Right cardiac atrium (tissue), 5 donors: ENCODE measurements around the gene DHH. TPM values are rescaled to one million over a fixed set of nuclear protein-coding genes. Genes with fewer than 3 reads are reported as not detected.
A peak's percentile ranks its signal among the peaks of the same experiment; 100 is the strongest.

Experiments
- ATAC-seq, 2 donors: fragments of 200-7000 bp; cut with Tn5 transposase; one replicate each; pipeline versions ENCODE4 v1.8.0 to v1.9.1; 2020; ENCODE audit warnings: moderate library complexity in 2 of 2, mild to moderate bottlenecking in 1 of 2
- DNase-seq, 3 donors: peaks; one replicate each; pipeline ENCODE4 v3.0.0-alpha.2; 2020
- H3K27ac ChIP-seq: one replicate; pipeline ENCODE4 v1.5.1; 2013; ENCODE audit warnings: mild to moderate bottlenecking, low read length, control low read depth, moderate library complexity
- H3K27me3 ChIP-seq: one replicate; pipeline ENCODE4 v1.6.1; 2013; ENCODE audit not compliant: control insufficient read depth, insufficient read depth
- H3K4me1 ChIP-seq: one replicate; pipeline ENCODE4 v1.6.1; 2013; ENCODE audit warnings: low read length; ENCODE audit not compliant: control insufficient read depth, insufficient read depth
- H3K4me3 ChIP-seq: one replicate; pipeline ENCODE4 v1.5.1; 2013; ENCODE audit warnings: low read length, control low read depth
- H3K9me3 ChIP-seq: one replicate; pipeline ENCODE4 v1.6.1; 2013; ENCODE audit warnings: low read length; ENCODE audit not compliant: control insufficient read depth
- WGBS: extraction: QIAGEN DNeasy Blood & Tissue Kit; methylation state at CpG from one replicate; pipeline ENCODE4 v1.1.7; 2013; 5-methylcytosine and 5-hydroxymethylcytosine counted together
- intact Hi-C, 4 donors: fragments of 100-400 bp; cut with DNase I; formaldehyde crosslinking; loops; one replicate each; pipeline versions ENCODE4 v1.11.0 to v1.14.0; 2022 to 2023
- polyA plus RNA-seq: library from polyadenylated mRNA; stranded (reverse); fragments of 200-250 nt; gene quantifications from one replicate; pipeline ENCODE4 v1.2.3, GENCODE V29; 2013
- total RNA-seq, 4 donors: library from RNA; stranded (reverse); fragmentation: NEBNext Ultra II Directional; extraction: Animal tissue kit (Norgen Biotek cat#: 25700); gene quantifications; one replicate each; pipeline ENCODE4 v1.2.1, GENCODE V29; 2021
- donor health status: healthy with polysubstance abuse.
- donor health status: DM: no; HTN: yes; CAD: no.
- donor health status: DM: no; HTN: no; CAD: no.
- donor health status: DM: no; HTN: yes; CAD: no; lungs with severe emphysema.
- donor health status: DM: yes; HTN: yes; CAD: no.

Gene DHH
- total and polyA plus RNA-seq, 5 donors, result 0.35 to 1.7 (median 0.59) TPM

- no peak for ATAC-seq
- H3K27me3 ChIP-seq, result no peaks in the 10 kb centered on the region
- intact Hi-C loops, result no loop called here
- no peak overlapping the region for H3K4me3 ChIP-seq
- H3K27ac ChIP-seq, result no peak overlapping the region
- no peaks in the 10 kb centered on the region for H3K4me1 ChIP-seq
- DNase-seq, result peak in 2 of 3 donors; percentile 21 to 34
- H3K9me3 ChIP-seq, result no peaks in the 10 kb centered on the region
- 89% methylated on average over 12 of the region's 12 CpGs for WGBS
Observed at GRCh38 chr12:49046129-49046895, 48.3 kb downstream of the DHH start.

GRCh38 chr12:49044660-49045059 lies 49.9 kb downstream of the DHH start:
- no peaks in the 10 kb centered on the region for H3K4me1 ChIP-seq
- no peak for ATAC-seq
- DNase-seq, result peak in 2 of 3 donors; percentile 17 to 33
- no peaks in the 10 kb centered on the region for H3K27me3 ChIP-seq
- intact Hi-C loops, result no loop called here
- H3K9me3 ChIP-seq, result no peaks in the 10 kb centered on the region
- H3K27ac ChIP-seq, result no peak overlapping the region
- H3K4me3 ChIP-seq, result no peak overlapping the region
- 96% methylated on average over 12 of the region's 12 CpGs for WGBS

GRCh38 chr12:49043856-49044258 lies 50.7 kb downstream of the DHH start:
- intact Hi-C loops, result no loop called here
- ATAC-seq, result peak; percentile 4 to 13

GRCh38 chr12:49043241-49043640 lies 51.4 kb downstream of the DHH start:
- Histone ChIP-seq H3K9me3 (no peaks in the 10 kb centered on the region), H3K4me3 (no peak overlapping the region), H3K27ac (no peak overlapping the region), H3K27me3 (no peaks in the 10 kb centered on the region), H3K4me1 (no peaks in the 10 kb centered on the region)
- DNase-seq (peak in 1 of 3 donors; percentile 16), ATAC-seq (no peak)
- intact Hi-C loops, result no loop called here
- WGBS, result 93% methylated on average over 4 of the region's 4 CpGs

More at GRCh38 chr12:49043856-49044258, 50.7 kb downstream of the DHH start:
- no peaks in the 10 kb centered on the region for H3K4me1 ChIP-seq
- no peak overlapping the region for H3K27ac ChIP-seq
- H3K4me3 ChIP-seq, result no peak overlapping the region
- 57% methylated on average over 11 of the region's 11 CpGs for WGBS
- no peaks in the 10 kb centered on the region for H3K27me3 ChIP-seq
- H3K9me3 ChIP-seq, result no peaks in the 10 kb centered on the region
- peak; percentile 64 to 90 (median 79) for DNase-seq

- ATAC-seq (no peak), DNase-seq (peak in 2 of 3 donors; percentile 43 to 53)
- Histone ChIP-seq H3K4me1 (no peaks in the 10 kb centered on the region), H3K27me3 (no peaks in the 10 kb centered on the region), H3K4me3 (no peak overlapping the region), H3K27ac (no peak overlapping the region), H3K9me3 (no peaks in the 10 kb centered on the region)
- intact Hi-C loops, result no loop called here
- 89% methylated on average over 18 of the region's 18 CpGs for WGBS
Observed at GRCh38 chr12:49041881-49042484, 52.6 kb downstream of the DHH start.

GRCh38 chr12:49041036-49041880 lies 53.3 kb downstream of the DHH start:
- no peaks in the 10 kb centered on the region for H3K27me3 ChIP-seq
- DNase-seq (peak in 2 of 3 donors; percentile 12 to 67), ATAC-seq (peak in 1 of 2 donors; percentile 4)
- no peak overlapping the region for H3K27ac ChIP-seq
- no peaks in the 10 kb centered on the region for H3K9me3 ChIP-seq
- intact Hi-C loops, result no loop called here
- no peak overlapping the region for H3K4me3 ChIP-seq
- WGBS, result 93% methylated on average over 31 of the region's 31 CpGs
- H3K4me1 ChIP-seq, result no peaks in the 10 kb centered on the region

- Histone ChIP-seq H3K9me3 (no peaks in the 10 kb centered on the region), H3K4me3 (no peak overlapping the region), H3K4me1 (no peaks in the 10 kb centered on the region), H3K27me3 (no peaks in the 10 kb centered on the region), H3K27ac (no peak overlapping the region)
- WGBS, result 91% methylated on average over 14 of the region's 14 CpGs
- intact Hi-C loops, result no loop called here
- ATAC-seq, result peak in 1 of 2 donors; percentile 2
- peak; percentile 9 to 44 (median 39) for DNase-seq
Observed at GRCh38 chr12:49040364-49040855, 54.2 kb downstream of the DHH start.

- ATAC-seq, result no peak
- H3K4me3 ChIP-seq, result no peak overlapping the region
- no peak overlapping the region for H3K27ac ChIP-seq
- H3K9me3 ChIP-seq, result no peaks in the 10 kb centered on the region
- 93% methylated on average over 30 of the region's 30 CpGs for WGBS
- intact Hi-C loops, result no loop called here
- no peaks in the 10 kb centered on the region for H3K4me1 ChIP-seq
- H3K27me3 ChIP-seq, result no peaks in the 10 kb centered on the region
- DNase-seq, result peak in 2 of 3 donors; percentile 33 to 48
Observed at GRCh38 chr12:49039421-49040363, 54.9 kb downstream of the DHH start.

- H3K4me1 ChIP-seq, result no peaks in the 10 kb centered on the region
- H3K27ac ChIP-seq, result no peak overlapping the region
- ATAC-seq (no peak), DNase-seq (peak in 2 of 3 donors; percentile 40 to 44)
- WGBS, result 92% methylated on average over 20 of the region's 20 CpGs
- no peak overlapping the region for H3K4me3 ChIP-seq
- H3K9me3 ChIP-seq, result no peaks in the 10 kb centered on the region
- no peaks in the 10 kb centered on the region for H3K27me3 ChIP-seq
- intact Hi-C loops, result no loop called here
Observed at GRCh38 chr12:49038291-49038955, 56.2 kb downstream of the DHH start.

GRCh38 chr12:49037947-49038237 lies 56.7 kb downstream of the DHH start:
- 86% methylated on average over 7 of the region's 7 CpGs for WGBS
- peak in 1 of 3 donors; percentile 44 for DNase-seq
- intact Hi-C loops, result no loop called here

More at GRCh38 chr12:49037947-49038237, 56.7 kb downstream of the DHH start:
- Histone ChIP-seq H3K27me3 (no peaks in the 10 kb centered on the region), H3K4me3 (no peak overlapping the region), H3K9me3 (no peaks in the 10 kb centered on the region), H3K27ac (no peak overlapping the region), H3K4me1 (no peaks in the 10 kb centered on the region)
- ATAC-seq, result no peak
